ENCODE measurements around the gene SST. TPM values are rescaled to one million over a fixed set of nuclear protein-coding genes. Genes with fewer than 3 reads are reported as not detected.

The SST gene
- total and polyA plus RNA-seq, 2 of the 4 experiments (the other 2 are of a cell fraction): not detected

DNA sequence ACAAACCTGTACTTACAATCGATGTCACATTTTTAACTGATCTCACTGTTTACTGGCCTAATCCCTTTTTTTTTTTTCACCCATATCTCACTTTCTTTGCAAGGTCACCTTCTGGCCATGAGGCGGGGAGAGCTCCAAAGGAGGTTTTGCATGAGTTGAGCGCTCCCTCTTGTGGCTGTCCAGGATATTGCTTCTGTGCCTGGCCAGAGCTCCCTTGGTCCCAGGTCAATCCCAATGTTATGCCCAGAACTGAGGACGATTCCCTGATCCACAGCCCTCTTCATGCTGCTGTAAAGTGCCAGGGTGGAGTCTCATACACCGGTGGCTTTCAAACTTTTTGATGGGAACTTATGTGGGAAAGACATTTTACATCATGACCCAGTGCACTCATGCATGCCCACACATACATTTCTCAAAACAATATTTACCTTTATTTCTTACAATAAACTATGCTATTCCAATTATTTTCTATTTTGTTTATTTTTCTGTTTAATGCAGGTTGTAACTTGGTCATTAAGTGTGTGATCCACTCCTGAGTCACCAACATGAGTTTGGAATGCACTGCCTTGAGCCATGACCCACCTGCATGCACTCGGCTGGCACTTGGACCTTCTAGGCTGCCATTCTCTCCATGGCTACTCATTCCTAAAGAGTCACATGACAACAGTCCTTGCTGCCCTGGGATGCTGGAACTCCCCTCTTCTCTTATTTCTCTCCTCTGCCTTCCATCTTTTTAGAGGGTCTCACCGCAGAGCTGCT lies 9.6 kb upstream of the SST start:
- no peak overlapping the region for H4K91ac ChIP-seq (ENCODE audit: insufficient read depth, low read depth, low read length)
- H3K14ac ChIP-seq (replicated peaks; ENCODE audit: low read depth, low read length): no peak overlapping the region
- 0 out of 2 replicates have a peak, but pooled peaks cover 1% of the 10 kb centered on the region for H3K9me3 ChIP-seq (ENCODE audit: control insufficient read depth, insufficient read depth, low read length)
- no peak overlapping the region for H3K27ac ChIP-seq (ENCODE audit: insufficient read depth, low read length)
- H2BK20ac ChIP-seq (ENCODE audit: low read depth, low read length): no peak overlapping the region
- WGBS, 2 experiments (ENCODE audit: extremely low coverage in 2 of 2, insufficient read length in 1 of 2): 0% methylated on average over 2 of the region's 7 CpGs; no CpG with 5 or more reads in 1 of the 2 experiments
- H2BK5ac ChIP-seq (ENCODE audit: low read depth, low read length, poor library complexity, severe bottlenecking): no peak overlapping the region
- no peak overlapping the region for H4K5ac ChIP-seq (ENCODE audit: low read depth, low read length)
- no peak overlapping the region for H2AK5ac ChIP-seq (ENCODE audit: low read depth, low read length)
- intact Hi-C loops (cut with micrococcal nuclease) (loop anchor here (1.0 to 10.0 kb wide), 6 partner anchors 34 to 835 kb away; partner anchors contain the start of gene ADIPOQ), dilution Hi-C loops (cut with HindIII; ENCODE audit: low sequenced_read_pairs, unreplicated experiment) (loop anchor here (25.0 kb wide), 2 partner anchors 368 to 468 kb away; no protein-coding TSS in a partner anchor), in situ Hi-C loops (cut with MboI; ENCODE audit: low sequenced_read_pairs) (loop anchor here (5.0 kb wide), 2 partner anchors 363 to 453 kb away; no protein-coding TSS in a partner anchor)
- H3K9ac ChIP-seq (ENCODE audit: low read depth, low read length): no peak overlapping the region
- H3K18ac ChIP-seq (ENCODE audit: low read depth, low read length): no peak overlapping the region
- BruUV-seq (replicated peaks): no TSS peak
- peaks cover 29% of the 10 kb centered on the region for H3K27me3 ChIP-seq (ENCODE audit: control insufficient read depth, insufficient read depth, low read length)
- no peaks in the 10 kb centered on the region for H3K9me1 ChIP-seq (ENCODE audit: insufficient read depth, low read length)
- no peak overlapping the region for H2BK15ac ChIP-seq (ENCODE audit: low read depth, low read length)
- H3K23ac ChIP-seq (ENCODE audit: low read depth, low read length): no peak overlapping the region
- DNase-seq (peak; percentile 68), ATAC-seq (ENCODE audit: low read depth) (peak; percentile 97)
- no peak for TF ChIP-seq CEBPB (IDR thresholded peaks at IDR 0.05; ENCODE audit: low read depth, low read length)
- TF ChIP-seq, protein P1, sequence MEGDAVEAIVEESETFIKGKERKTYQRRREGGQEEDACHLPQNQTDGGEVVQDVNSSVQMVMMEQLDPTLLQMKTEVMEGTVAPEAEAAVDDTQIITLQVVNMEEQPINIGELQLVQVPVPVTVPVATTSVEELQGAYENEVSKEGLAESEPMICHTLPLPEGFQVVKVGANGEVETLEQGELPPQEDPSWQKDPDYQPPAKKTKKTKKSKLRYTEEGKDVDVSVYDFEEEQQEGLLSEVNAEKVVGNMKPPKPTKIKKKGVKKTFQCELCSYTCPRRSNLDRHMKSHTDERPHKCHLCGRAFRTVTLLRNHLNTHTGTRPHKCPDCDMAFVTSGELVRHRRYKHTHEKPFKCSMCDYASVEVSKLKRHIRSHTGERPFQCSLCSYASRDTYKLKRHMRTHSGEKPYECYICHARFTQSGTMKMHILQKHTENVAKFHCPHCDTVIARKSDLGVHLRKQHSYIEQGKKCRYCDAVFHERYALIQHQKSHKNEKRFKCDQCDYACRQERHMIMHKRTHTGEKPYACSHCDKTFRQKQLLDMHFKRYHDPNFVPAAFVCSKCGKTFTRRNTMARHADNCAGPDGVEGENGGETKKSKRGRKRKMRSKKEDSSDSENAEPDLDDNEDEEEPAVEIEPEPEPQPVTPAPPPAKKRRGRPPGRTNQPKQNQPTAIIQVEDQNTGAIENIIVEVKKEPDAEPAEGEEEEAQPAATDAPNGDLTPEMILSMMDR (conservative IDR thresholded peaks at IDR 0.05; ENCODE audit: low read depth, low read length): peak; percentile 94
- peak; percentile 94 for TF ChIP-seq RAD21 (IDR thresholded peaks at IDR 0.05; ENCODE audit: low read length)
- TF ChIP-seq, protein P2, sequence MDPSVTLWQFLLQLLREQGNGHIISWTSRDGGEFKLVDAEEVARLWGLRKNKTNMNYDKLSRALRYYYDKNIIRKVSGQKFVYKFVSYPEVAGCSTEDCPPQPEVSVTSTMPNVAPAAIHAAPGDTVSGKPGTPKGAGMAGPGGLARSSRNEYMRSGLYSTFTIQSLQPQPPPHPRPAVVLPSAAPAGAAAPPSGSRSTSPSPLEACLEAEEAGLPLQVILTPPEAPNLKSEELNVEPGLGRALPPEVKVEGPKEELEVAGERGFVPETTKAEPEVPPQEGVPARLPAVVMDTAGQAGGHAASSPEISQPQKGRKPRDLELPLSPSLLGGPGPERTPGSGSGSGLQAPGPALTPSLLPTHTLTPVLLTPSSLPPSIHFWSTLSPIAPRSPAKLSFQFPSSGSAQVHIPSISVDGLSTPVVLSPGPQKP (IDR thresholded peaks at IDR 0.05; ENCODE audit: borderline replicate concordance, low read depth, low read length): no peak
- TF ChIP-seq BHLHE40 (IDR thresholded peaks at IDR 0.05; ENCODE audit: low read depth, low read length): no peak
- TF ChIP-seq RCOR1 (IDR thresholded peaks at IDR 0.05; ENCODE audit: insufficient replicate concordance, low read length): no peak
- TF ChIP-seq NFE2L2 (IDR thresholded peaks at IDR 0.05; ENCODE audit: low read depth, low read length): no peak
- TF ChIP-seq CHD1 (IDR thresholded peaks at IDR 0.05; ENCODE audit: low read depth, low read length): 0 out of 2 replicates have a peak, but pooled peaks have one; percentile 18
- TF ChIP-seq SMC3 (IDR thresholded peaks at IDR 0.05; ENCODE audit: low read depth, low read length): peak; percentile 93
- no peak overlapping the region for H2BK120ac ChIP-seq (ENCODE audit: low read depth, low read length)
- no peak overlapping the region for H3K56ac ChIP-seq (ENCODE audit: extremely low read depth, insufficient read depth, low read length)
- no peak overlapping the region for H4K8ac ChIP-seq (ENCODE audit: low read depth in 2 of 2, low read length in 2 of 2)
- H3K4ac ChIP-seq (ENCODE audit: low read depth, low read length): no peak overlapping the region
- no peak overlapping the region for H3K4me3 ChIP-seq (ENCODE audit: insufficient read depth, low read depth, low read length)
- no peak overlapping the region for H2AFZ ChIP-seq (replicated peaks; ENCODE audit: low read length, poor library complexity)
- H3K36me3 ChIP-seq (ENCODE audit: control insufficient read depth, insufficient read depth, low read length): no peaks in the 10 kb centered on the region
- H4K20me1 ChIP-seq (ENCODE audit: insufficient read depth, low read length): no peaks in the 10 kb centered on the region
- no peak overlapping the region for H3K4me2 ChIP-seq (ENCODE audit: low read depth, low read length)
- H3K4me1 ChIP-seq (ENCODE audit: control insufficient read depth, insufficient read depth, low read length): no peaks in the 10 kb centered on the region
- no peaks in the 10 kb centered on the region for H3K79me1 ChIP-seq (ENCODE audit: low read depth in 1 of 2, low read length in 2 of 2)
- no peak overlapping the region for H2AK9ac ChIP-seq (replicated peaks; ENCODE audit: low read depth, low read length, poor library complexity)
- CTCF ChIA-PET: interaction anchor here (0.6 to 8.4 kb wide), 40 partner anchors 9 to 1548 kb away, joined by 3 to 168 read pairs (median 4); partner anchors contain the start of genes MASP1, RPL39L and SST
- POLR2A ChIA-PET (ENCODE audit: unreplicated experiment): interaction anchor here (1.7 kb wide), 1 partner anchor 361 kb away, joined by 5 read pairs; no protein-coding TSS in a partner anchor

All from IMR-90 (cell line).